NB4 (cell line): Measurements from ENCODE around the gene TGIF1.

Source experiments
- CTCF ChIP-seq: IDR thresholded peaks from one replicate; pipeline ENCODE4 v1.5.1; 2012; ENCODE audit warnings: low read depth, low read length
- POLR2A ChIP-seq: IDR thresholded peaks from 2 replicates; pipeline ENCODE4 v1.6.1; 2011; ENCODE audit warnings: mild to moderate bottlenecking; ENCODE audit not compliant: insufficient read length; ENCODE audit errors: extremely low read depth

DNA sequence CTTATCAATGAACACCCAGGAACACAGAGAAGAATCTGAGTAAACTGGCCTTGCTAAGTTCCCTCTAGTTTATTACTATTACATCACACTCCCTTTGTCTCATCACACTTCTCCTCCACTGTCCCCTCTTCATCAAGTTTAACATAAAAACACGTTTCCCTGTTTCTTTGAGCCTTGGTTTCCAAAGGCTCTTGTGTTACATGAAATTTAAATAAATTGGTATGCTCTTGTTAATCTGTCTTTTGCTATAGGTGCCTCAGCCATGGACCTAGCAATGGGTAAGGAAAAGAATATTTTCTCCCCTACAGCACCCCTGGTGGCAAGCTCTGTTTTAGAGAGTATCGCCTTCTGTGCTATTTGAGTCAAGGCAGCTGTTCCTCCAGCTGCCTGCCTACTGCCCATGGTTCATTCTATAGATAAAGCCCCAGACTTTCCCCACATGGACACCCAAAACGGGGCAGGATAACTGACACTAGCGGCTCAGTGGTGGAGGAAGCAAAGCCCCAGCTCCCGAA lies 31.8 kb downstream of the TGIF1 start:
- peak; percentile 66 for TF ChIP-seq CTCF
- TF ChIP-seq POLR2A = no peak
